NCI-H1436 (cell line): ENCODE measurements around the gene PAK1.
"Not testable (repeated sequence)": the region's sequence is repeated elsewhere in the genome, so short reads cannot be mapped to it uniquely, and the experiment has no call there.

ENCODE experiments used
- DNase-seq: peaks from one replicate; lab custom pipeline; 2025; lab: John Stamatoyannopoulos, UW

Gene PAK1

DNA sequence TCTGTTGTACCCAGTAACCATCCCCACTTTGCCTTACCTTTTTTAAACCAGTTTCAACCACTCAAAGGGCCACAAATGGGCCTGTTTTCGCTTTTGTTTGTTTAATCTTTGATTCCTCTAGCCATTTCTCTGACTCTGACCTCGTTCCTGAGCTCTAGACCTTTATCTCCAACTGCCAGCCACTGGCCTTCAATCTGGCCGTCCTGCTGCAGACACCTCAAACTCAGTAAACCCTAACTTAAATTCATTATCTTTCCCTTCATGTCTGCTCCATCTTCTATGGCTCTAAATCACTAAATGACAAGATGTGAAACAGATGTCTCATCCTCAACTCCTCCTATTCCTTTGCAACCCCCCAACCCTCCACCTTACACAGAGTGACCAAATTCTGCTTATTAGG is 171.1 kb downstream of the PAK1 start:
- no peak for DNase-seq

DNA sequence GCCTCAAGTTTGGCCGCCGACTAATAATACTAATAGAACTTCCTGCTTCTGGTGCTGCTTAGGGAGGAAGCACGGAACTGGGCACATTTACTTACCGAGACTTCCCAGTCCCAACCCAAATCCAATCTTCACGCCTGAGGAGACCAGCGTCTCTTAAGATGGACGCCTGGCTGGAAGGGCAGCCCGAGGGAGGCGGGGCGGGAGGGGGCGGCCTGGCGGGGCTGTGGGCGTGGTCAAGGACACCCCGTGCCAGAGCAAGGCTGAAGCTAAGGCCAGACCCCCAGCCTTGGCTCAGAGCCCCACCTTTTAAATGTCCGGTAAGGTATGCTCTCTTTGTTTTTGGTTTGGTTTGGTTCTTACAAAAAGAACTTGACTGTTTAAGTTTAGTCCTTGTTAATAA is 172.4 kb downstream of the PAK1 start, which contains the start of gene GDPD4:
GDPD4 (minus strand) TSS at position 177 of the 400 bp plus-strand sequence. CDS start 16,549 bp downstream, outside the sequence.
- DNase-seq: no peak

DNA sequence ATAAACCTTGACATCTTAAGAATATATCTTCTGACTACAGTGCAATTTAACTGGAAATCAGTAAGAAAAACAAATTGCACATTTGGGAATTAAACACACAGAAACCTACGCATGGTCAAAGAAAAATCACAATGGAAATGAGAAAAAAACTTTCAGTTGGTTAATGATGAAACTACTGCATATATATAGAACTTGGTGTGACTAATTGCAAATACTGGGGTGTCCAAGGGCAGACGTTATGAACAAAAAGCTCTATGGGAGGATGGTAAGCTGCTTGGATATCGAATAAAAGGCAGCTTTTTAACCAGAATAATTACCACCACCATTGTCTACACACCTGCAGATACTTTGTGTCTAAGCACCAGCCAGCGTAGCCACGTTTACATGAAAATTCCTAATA is 173.2 kb downstream of the PAK1 start:
- DNase-seq: no peak

DNA sequence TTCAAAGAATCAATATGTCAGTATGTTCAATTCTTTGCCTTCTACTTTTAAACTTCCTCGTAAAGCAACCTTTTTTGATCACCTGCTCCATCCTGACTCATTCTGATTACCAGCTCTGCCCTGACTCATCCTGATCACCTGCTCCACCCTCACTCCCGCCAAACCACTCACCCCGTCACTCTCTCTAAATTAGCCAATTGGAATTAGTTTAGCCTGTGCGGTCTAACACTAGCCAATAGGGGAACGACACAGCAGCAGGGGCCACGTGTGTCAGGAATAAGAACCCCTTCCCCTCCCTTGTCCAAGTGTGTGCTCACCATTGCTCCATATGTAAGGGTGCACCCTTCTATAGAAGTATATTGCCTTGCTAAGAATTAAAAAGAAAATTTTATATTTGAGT is 173.9 kb downstream of the PAK1 start:
- not testable (repeated sequence) for DNase-seq

DNA sequence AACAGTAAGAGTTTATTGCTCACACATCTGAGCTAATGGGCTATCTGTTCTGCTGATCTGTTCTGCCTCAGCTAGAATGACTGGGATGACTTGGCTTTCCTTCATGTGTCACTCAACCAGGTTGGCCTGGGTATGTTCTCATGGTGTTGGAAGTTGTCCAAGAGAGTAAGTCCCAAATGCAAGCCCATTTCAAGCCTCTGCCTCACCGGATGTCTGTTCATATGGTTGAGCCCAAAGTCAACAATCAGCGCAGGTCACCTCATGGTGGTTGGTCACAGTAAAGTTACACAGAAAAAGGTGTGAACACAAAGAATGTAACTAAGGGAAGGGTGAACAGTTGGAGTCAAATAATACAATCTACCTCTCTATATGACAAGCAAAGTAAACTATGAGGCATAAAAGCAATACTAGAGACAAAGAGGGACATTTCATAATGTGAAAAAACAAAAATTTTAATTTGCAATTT is 174.3 kb downstream of the PAK1 start:
- DNase-seq: no peak

DNA sequence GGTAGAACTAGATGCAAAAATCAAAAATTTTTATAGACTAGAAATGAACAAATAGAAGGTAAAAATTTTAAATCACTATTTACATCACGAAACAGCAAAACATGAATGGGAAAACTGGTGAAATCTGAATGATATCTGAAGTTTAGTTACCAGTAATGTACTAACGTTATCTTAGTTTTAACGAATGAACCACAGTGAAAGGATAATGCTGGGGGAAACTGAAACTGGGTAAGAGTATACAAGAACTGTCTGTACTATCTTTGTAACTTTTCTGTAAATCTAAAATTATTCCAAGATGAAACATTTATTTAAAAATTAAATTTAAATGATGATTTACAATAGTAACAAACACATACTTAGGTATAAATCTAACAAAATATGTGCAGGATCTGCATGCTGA is 179.9 kb downstream of the PAK1 start:
- no peak for DNase-seq

DNA sequence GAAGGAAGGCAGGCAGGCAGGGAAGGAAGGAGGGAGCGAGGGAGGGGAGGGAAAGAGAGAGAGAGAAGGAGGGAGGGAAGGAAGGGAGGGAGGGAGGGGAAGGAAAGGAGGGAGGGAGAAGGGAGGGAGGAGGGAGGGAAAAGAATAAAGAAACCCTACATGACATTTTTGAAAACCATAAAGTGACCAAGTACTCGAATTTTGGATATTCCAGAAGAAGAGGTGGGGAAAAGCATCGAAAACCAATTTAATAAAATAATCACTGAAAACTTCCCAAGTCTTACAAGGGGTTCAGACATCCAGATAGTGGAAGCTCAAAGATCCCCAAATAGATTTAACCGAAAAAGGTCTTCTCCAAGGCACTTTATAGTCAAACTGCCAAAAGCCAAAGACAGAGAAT is 184.2 kb downstream of the PAK1 start:
- DNase-seq: no peak

DNA sequence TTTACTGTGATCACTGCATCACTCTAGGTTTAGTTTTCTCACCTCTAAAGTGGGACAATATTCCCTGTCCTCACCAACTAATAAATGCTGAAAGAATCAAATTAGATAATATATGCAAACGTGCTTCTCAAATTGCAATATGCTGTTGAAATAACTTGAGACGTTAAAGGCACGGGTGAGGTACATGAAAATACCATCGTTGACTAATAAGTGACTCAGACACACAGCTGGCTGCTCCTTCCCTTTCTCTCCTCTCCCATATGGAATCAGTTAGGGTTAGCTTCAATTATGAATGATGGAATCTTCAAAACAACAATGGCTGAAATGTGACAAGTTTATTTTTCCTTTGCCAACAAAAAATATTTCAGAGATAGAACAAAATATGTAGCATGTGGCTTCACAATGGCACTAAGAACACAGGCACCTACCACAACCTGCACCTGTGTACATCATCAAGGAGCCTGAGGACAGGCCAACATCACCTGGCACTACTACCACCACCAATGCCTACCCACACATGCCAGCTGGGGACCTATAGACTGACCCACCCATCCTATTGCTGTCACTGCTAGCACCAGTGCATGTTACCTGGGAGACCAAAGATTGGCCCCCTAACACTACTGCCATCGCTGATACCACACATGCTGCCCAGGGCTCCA is 186.2 kb downstream of the PAK1 start:
- no peak for DNase-seq

DNA sequence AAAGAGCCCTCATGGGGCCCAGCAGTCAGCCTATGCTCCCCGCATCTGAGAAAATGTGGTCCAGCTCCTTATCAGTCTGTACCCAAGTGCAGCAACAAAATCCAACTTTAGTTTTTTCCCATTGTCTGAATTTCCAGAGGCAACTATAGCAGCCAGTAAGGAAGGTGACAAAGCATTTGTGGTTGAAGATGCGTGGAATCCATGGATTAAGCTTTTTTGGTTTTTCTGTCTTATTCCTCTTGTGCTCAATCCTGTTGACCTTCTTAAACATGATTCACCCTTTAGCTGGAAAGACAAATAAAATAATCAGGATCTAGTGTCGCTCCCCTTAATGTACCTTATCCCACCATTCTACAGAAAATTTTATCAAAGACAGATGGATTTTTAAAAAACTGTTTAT is 186.8 kb downstream of the PAK1 start:
- DNase-seq: no peak

DNA sequence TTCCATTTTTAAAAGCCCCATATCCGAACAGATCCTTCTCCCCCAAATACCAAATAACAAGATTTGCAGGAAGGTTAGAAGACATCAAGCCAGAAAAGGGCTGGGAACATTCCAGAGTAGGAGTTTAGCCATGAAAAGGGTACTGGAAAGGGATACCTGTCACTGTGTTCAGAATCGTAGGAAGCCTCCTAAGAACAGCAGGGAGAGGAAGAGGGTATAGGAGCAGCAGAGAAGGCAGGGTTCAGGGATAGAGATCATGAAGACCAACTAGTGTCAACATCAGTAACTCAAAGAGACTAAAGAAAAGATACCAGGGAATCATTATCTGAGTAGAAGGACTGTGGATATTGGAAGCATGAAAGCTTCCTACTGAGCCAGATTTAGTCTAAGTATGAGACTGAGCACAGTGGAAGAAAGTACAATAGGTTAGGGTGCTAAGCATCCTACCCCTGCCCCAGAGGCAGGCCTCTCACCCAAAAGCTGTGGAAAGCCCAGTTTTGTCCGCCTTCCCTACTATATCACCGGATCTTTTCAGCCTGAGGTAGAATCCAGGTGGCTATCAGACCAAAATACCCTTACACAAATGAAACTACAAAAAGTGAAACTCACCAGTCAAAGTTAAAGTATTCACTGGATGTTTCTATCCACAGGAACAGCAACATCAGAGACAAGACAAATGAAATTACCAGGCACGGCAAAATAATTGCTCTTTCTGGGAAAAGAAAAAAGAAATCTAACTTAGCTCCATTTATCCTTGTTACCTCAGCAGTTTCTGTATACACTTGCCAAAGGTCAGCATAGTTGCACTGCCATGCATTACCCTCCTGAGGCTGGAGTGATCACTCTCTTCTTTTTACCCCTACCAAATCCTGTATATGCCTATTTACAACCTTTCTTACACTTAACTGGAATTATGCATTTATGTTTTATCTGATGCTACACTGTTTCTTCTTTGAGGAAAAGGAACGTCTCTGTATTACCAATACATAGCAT is 189.1 kb downstream of the PAK1 start:
- DNase-seq: no peak

DNA sequence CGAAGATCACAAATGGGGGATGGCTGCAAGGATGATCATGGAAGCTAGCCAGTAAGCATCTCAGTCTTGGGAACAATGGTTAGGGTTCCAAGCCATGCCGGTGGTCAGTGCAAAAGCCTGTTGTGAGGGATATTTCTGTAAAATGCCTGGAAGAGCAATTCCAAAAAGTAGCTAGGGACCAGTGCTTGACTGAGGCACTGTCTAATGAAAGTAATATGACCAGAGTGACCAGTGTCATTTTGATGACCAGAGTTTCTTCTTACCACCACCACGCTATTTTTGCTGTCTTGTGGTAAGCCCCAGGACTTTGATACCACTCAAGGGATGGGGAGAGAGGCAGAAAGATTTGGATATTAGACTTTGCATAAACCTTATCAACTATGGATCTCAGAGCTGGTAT is 190.8 kb downstream of the PAK1 start:
- DNase-seq: no peak

DNA sequence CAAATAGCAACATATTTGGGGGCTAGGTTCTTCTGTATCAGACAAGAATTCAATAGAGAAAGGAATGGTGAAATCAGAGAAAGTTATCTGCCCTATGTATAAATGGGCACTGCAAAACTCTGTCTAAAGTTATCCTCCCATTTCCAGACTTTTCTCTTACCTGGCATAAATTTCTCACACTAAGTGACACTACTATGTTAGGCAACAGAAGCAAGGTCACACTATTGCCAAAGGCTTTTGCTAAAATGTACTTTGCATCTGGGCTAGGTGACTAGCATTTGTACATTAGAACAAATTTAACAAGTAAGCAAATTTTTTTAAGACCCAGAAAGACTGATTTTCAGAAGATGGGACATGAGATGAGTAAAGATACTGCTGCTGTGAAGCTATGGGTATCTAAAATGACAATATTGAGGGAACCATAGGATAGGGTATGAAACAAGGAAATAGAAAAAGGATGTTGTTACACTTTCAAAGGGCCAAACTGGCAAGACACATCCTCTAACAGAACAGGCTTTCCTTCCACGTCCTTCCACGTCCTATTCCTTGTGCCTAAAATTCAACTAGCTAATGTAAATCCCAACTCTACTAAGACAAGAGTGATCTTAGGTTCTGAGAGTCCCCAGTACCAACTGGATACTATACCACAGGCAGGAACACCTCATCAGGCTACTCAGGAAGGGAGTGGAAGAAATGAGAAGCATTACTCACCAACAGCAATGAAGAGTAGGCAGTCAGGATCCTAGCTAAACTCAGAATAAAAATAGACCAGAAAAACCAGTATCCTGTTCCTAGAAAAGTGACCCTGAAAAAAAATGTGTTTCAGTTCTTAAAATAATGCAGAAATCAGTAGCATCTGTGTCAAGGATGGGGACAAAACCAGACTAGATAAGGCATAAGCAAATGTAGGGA is 195.0 kb downstream of the PAK1 start:
- no peak for DNase-seq

DNA sequence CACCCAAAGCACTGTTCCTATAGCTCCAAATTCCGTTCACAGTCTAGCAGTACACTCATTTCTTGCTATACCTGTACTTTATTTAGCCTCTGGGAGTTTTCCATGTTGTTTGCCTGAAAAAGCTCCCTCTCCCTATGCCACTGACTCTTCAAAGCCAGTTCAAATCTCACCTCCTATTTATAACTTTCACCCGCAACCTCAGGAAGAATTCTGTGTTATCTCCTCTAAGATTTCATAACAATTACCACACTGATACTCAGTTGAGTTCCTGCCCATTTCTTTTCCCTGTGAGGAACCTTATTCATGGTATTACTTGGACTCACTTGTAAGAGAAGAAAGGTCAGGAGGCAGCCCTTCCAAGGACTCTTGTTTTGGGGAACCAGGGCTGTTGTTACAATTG is 197.6 kb downstream of the PAK1 start:
- no peak for DNase-seq
